HCEC 1CT (cell line): ENCODE results near the gene GALNT6.

ENCODE experiments used
- DNase-seq: peaks from one replicate; pipeline ENCODE4 v3.0.0-alpha.2; 2017

The GALNT6 gene, protein sequence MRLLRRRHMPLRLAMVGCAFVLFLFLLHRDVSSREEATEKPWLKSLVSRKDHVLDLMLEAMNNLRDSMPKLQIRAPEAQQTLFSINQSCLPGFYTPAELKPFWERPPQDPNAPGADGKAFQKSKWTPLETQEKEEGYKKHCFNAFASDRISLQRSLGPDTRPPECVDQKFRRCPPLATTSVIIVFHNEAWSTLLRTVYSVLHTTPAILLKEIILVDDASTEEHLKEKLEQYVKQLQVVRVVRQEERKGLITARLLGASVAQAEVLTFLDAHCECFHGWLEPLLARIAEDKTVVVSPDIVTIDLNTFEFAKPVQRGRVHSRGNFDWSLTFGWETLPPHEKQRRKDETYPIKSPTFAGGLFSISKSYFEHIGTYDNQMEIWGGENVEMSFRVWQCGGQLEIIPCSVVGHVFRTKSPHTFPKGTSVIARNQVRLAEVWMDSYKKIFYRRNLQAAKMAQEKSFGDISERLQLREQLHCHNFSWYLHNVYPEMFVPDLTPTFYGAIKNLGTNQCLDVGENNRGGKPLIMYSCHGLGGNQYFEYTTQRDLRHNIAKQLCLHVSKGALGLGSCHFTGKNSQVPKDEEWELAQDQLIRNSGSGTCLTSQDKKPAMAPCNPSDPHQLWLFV

DNA sequence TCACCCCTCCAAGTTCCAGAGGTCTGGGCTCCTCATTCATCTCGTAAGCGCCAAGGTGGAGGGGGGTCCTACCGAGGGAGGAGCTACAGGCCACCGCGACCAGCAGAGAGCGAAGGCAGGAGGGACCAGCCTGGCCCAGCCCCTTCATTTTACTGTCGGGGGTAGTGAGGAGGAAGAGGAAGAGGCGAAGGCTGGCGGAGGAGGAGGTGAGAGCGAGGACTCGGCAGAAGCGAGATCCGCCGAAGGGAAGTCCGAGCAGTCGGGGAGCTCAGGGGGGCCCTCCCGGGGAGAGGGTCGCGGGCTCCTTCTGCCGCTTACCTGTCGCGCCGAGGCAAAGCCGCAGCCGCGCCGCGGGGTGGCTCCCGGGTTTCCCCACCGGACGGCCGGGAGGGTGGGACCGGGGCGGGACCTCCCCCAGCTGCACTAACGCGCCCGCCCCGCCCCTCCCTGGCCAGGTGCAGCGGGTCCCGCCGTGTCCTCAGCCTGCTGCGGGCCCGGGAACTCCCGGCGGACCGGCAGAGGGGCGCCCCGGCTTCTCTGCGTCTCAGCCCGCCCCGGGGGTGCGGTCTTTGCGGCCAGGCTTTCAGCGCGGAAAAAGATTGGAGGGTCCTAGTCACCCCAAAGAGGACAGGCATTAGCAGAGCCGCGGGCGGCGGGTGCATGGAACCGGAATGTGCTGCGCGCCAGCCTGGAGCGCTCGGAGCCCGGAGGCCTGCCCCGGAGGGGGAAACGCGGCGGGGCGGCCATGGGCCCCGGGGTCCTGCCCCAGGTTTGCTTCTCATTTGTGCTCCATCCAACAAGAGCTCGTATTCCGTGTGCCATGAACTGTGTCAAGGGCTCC is at the start of gene GALNT6:
Gene GALNT6, minus strand, starts transcription at position 124 of the 841 bp plus-strand sequence. CDS start 11,625 bp downstream, outside the sequence.
- DNase-seq = no peak

DNA sequence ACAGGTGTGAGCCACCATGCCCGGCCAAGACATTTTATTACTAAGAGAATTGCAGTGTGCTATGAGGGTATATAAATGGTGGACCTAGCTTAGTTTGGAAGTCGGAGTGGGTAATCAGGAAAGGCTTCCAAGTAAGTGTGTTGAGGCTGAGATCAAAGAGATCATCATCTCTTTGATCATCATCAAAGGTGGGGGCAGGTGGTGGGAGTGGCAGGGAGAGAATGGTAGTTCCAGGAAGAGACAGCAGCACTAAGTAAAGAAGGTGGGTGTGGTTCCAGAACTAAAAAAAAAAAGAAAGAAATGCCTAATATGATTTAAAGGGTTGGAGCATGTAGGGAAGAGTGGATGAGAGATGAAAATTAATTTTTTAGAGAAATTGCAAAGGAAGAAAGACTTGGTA is 48.1 kb upstream of the GALNT6 start:
- no peak for DNase-seq

DNA sequence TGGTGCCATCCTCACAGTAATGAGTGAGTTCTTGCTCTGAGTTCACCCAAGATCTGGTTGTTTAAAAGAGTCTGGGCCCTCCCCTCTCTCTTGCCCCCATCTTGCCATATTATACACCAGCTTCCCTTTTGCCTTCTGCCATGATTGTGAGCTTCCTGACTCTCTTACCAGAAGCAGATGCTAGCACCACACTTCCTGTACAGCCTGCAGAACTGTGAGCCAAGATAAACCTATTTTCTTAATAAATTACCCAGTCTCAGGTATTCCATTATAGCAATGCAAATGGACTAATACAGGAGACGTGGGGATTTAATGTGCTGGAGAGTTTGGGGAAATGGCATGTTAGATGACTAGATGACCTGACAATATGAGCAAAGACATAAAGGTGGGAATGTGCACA is 46.2 kb upstream of the GALNT6 start:
- DNase-seq = no peak

DNA sequence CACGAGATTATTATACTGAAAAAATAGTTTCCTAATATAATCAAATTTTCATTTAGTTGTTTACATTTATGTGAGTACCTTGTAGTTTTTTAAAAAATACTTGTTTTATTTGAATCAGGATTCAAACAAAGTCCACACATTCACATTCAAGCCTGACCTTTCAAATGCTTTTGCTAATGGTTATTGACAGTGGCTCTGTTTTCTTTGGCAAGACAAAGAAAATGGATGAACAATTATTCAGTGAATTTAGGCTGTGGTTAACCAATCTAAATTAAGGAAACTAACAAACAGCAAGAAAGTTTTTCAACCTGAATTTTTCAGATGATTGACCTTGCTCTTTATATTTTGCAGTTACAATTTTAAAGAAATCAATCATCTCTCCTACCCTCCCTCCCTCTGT is 43.1 kb upstream of the GALNT6 start:
- no peak for DNase-seq

DNA sequence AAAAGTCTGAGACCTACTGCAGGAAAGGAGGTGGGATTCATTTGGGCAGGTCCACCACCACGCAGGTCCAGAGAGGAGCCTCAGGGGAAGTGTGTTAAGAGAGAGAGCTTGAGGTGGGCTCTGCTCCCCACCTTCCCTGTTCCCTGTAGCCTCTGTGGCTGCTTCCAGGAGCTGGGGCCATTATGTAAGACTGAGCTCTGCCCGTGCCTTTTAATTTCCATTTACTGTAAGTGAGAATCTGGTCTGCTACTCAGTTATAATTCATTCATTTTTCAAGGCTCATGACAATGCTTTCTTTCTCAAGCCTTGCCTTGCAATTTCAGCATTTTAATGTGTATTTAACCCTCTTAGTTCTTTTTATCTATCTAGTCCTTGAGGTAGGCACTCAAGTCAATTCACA is 41.7 kb upstream of the GALNT6 start:
- DNase-seq = no peak

DNA sequence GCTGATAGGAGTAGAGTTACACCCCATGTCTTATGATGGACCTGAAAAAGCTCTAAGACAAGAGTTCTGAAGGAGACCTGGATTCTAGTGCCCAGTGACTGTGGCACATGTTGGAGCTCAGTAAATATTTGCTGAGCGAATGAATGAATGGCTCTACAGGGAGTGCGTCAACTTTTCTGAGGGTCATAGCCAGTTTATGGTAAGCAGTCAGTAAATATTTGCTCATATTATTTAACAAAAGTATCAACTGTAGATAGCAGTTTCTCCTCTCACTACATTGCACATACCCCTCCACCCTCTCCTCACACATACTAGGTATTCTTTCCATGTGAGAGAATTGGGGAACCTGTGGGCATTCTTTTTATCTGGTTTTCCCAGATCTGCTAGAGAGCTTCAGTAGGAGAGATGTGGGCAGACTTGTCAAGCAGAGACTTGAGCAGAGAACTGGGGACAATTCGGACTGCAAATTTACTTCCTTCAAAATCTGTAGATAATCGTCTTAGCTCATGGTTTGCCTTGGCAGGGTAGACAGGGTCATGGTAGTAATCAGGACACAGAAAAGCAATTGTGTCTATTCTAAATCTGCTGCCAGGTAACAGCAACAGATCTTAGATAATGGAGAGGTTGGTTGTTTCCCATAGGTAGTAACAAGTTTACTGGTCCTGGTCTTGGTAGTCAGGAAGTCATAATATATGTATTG is 39.1 kb upstream of the GALNT6 start:
- DNase-seq = no peak

DNA sequence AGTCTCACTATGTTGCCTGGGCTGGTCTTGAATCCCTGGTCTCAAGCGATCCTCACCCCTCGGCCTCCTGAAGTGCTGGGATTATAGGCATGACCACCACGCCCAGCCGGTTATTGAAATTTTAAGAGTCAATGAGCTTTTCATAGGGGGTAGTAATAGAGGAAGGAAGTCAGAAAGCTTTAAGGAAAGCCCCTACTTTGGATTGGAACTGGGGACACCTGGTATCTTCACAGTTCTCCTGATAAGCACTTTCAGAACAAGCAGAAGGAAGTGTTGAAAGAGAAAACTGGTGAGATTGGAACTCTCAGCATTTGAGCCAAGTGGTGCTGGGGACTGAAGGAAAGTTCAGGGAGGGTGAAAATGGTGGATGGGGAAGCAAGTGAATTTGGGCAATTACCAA is 38.5 kb upstream of the GALNT6 start:
- no peak for DNase-seq

DNA sequence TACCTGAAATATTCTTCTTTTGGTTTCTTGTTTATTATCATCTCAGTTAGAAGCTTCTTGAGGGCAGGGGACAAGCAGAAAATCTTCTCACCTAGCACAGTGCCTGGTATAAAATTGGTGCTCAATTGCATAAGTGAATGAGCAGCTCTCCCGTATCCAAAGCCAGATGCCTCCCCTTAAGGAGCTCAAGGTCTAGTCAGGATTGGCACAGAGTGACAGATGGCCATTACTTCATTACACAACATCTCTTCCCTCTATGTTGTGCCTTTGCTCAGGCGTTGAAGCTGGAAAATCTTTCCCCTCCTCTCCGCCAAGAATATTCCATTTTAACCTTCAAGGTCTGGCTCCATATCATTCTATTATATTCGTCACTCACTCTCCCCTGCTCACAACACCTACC is 37.0 kb upstream of the GALNT6 start:
- DNase-seq = no peak

DNA sequence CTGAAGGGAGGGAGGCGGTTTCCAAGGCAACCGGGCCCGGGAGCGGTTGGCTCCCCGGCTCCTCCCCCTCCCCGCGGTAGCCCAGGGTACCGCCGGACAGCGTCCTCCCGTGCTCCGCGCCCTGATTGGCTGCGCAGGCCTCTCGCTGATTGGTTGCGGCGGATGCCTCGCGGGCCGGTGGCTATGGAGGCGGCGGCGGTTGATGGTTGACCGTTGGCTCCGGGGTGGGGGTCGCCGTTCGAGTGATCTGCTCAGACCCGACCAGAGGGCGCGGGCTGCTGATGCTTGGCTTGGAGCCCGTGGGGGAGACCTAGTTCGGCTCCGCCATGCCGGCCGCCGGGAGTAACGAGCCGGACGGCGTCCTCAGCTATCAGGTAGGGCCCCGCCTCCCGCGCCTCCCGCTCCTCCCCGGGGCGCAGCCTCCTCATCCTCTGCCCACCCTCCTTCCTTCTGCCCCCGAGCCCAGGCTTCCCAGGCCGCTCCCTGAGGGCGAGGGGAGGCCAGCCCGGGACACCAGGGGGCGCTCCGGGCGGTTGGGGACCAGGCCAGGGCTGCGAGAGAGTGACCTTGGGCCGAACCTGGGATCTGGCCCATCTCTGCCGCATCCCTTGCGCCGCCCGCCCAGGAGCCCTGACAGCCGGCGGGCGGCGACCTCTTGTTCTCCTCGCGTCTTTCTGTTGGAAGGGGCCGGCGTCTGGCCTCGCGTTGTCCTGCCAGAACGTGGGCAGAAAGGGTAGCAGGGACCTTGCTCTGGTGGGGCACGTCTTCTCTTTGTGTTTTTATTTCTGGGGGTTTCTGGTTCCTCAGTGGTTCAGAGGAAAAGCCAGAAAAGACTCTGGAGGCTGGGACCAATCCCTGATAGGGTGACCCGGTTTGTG is 33.7 kb upstream of the GALNT6 start, which contains the start of gene SLC4A8:
Gene SLC4A8, plus strand, starts transcription at position 170 of the 878 bp plus-strand sequence. Its CDS starts 157 bp downstream, at position 327.
- peak; percentile 82 for DNase-seq

DNA sequence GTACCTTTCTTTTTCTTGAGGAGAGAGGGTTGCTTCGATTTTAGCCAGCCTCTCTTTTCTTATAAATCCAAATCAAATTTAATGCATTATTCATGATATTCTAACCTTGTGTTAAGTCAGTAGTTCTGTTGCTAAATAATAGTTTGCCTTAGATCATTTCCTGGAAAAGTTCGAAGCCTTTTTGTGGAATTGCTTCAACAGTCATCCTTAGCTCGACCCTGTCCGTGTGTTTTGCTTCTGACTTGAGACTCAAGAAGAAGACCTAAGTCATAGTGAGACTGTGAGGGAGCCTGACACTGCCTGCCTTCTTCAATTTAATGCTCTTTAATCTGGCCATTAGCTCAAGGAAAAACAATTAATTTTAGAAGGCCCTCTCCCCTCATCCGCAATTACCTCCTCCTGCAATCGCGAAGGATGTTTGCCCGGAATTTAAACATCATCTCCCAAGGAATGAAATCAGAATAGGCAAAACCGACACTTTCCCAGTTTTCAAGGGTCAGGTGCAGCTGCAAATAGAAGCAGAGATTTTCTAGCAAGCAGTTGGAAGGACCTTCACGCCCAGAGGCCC is 33.0 kb upstream of the GALNT6 start:
- DNase-seq = no peak

DNA sequence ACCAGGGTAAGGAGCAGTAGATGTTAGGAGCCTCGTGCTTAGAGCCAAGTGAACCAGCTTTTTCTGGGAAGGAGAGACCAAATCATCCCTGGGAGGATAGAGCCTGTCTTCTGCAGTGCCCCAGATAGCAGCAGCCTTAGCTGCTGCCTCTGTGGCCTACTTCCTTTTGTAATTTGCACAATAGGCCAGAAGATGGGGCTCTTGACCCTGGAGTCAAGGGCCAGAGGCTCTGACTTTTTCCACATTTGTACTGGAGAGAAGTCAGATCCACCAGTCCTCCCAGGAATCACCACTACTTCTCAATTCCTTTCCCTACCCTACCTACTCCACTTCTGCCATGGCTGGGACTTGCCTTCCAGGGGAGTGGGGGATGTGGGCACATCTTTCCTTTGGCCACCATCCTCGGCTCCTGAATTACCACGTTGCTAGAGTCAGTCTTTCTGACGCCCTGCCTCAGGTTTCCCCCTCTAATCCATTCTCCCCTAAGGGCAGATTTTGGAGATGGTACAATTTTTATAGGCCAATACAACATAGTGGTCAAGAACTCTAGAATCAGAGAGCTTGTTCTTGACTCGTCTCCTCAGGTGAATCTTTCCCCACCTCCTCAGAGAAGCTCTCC is 30.2 kb upstream of the GALNT6 start:
- DNase-seq = peak; percentile 60

DNA sequence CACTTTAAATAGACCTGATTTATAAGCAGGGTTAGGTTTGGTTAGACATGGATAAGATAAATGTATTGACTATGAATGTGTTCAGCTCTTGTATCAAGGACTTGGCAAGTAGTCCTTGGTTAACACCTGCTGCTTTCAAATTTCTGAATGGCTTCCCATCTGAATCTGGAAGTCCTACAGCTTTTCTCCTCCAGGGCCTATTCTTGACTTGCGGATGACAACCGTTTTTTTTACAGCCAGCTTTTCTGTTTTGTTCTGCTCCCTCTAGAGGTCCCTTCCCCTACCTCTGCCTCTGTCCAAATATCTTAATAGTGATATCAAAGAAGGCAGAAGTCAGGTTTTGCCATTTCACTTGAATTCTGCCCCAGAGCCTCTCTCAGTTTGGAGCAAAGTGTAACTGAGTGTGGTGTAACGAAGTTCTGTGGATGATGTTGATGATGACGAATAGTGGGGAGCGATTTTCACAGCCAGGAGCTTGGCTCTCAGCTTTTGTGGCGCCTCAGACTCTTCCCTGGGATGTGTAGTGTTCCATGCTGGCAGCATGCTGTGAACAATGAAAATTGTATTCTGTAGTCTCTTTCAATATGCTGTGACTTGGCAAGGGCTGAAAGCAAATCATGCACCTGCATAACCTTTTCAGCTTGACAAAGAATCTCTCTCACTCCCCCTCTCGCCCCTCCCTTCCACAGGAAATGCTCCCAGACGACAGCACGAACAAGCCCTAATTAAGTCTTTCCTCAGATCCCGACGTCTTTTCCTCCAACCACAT is 28.4 kb upstream of the GALNT6 start:
- DNase-seq = peak; percentile 21

DNA sequence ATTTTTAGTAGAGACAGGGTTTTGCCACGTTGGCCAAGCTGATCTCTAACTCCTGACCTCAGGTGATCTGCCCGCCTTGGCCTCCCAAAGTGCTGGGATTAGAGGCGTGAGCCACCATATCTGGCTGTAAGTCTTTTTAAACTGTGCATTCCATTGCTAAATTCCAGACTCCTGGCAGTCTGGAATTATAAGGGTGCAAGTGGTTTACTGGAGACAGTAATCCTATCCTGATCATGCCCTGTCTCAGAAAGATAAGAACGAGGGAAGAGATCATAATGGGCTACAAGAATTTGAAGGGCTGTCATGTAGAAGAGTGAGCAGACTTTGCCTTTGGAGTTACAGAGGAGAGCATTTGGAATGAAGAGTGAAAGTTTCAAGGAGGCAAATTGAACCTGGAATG is 26.6 kb upstream of the GALNT6 start:
- DNase-seq = no peak

DNA sequence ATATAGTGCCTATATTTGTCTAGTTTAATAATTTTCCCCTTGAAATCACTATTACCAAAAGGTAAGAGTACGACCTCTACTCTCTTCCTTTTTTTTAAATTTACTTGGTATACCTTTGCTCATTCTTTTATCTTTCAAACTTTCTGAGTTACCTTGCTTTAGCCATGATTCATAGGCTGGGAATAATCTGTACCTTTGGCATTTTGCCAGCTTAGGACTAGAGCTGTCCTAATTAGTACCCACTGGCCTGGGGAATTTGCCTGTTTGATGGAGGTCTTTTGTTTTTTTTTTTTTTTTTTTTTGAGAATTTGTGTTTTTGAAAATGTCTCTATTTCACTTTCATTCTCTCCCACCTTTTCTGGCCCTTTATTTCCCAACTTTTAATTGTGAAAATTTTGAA is 24.7 kb upstream of the GALNT6 start:
- no peak for DNase-seq

DNA sequence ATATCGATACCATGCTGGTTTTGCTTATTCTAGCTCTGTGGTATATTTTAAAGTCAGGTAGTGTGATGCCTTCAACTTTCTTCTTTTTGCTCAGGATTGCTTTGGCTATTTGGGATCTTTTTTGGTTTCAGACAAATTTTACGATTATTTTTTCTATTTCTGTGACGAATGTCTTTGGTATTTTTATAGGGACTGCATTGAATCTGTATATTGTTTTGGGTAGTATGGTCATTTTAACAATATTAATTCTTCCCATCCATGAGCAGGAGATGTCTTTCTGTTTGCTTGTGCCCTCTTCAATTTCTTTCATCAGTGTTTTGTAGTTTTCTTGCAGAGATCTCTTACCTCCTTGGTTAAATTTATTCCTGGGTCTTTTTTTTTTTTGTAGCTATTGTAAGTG is 22.6 kb upstream of the GALNT6 start:
- DNase-seq = no peak

DNA sequence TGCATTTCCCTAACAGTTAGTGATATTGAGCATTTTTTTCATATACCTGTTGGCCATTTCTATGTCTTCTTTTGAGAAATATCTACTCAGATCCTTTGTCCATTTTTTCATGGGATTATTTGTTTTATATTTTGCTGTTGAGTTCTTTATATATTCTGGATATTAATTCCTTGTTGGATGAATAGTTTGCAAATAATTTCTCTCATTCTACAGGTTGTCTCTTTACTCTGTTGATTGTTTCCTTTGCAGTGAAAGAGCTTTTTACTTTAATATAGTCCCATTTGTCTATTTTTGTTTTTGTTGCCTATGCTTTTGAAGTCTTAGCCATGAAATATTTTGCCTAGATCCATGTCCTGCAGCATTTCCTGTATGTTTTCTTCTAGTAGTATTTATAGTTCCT is 21.9 kb upstream of the GALNT6 start:
- DNase-seq = no peak

DNA sequence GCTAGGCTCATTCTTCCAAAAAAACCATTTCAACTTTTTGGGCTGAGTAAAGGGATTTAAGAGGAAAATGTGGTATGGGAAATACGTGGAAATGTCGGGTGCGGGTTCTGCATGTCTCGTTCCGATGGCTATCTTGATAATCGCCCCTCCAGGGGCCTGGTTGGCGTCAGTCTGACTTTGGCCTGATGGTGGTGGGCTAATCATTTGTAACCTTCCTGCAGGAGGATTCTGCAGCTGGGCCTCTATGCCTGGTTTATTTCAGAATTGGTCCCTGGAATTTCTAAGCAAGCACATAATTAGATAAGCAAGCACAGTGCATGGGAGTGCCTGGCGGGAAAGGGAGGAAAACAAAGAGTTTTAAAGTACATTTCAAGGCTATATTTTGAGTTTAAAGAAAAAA is 18.6 kb upstream of the GALNT6 start:
- no peak for DNase-seq

DNA sequence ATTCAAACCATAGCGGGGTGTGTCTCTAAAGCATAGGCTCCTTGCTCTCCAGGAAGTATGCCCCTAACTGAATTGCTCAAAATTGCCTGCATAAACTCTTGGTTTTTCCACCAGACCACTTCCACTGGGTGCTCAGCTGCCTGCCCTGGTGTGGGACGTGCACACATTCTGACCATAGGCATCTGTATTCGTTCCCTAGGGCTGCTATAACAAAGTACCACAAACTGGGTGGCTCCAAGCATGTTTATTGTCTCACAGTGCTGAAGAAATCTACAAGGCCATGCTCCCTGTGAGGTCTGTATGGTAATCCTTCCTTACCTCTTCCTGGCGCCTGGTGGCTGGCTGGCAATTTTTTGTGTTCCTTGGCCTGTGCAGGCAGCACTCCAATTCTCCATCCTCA is 16.4 kb upstream of the GALNT6 start:
- no peak for DNase-seq

DNA sequence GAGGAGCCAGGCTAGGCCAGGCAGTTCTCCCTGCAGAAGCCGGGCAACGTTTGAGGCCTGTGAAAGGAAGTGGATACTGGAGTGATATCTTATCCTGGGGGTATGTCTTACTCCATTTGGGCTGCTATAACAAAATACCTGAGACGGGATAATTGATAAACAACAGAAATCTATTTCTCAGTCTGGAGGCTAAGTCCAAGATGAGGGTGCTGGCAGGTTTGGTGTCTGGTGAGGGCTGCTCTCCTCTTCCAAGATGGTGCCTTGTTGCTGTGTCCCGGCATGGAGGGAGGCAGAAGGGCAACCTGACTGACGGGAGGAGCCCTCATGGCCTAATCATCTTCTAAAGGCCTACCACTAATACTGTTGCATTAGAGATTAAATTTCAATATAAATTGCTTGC is 15.7 kb upstream of the GALNT6 start:
- no peak for DNase-seq

DNA sequence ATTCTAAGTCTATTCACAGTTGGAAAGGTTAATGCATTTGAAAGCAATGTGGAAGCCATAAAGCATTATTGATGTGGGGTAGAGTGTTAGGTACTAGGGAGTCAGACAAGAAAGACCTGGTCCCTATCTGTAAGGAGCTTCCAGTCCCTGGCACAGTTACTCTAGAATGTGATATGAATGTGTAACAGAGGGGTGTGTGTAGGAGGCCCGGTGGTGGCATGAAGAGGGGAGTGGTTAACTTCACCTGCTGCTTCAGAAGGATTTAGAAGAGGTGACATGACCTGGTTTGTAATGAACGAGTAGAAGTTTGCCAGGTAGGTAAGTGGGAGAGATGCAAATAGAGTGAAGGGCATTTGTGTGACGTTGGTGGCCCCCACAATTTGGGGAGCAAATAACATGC is 15.1 kb upstream of the GALNT6 start:
- no peak for DNase-seq
